Measurements from ENCODE around the gene MYPOP. TPM values are rescaled to one million over a fixed set of nuclear protein-coding genes. Genes with fewer than 3 reads are reported as not detected.

MYPOP gene
- total and polyA plus RNA-seq, 2 of the 13 experiments (the other 11 are each of a cell fraction or from before 2014, with no cell fraction given), result 2.3 to 2.7 TPM

- no peak for TF ChIP-seq ZBTB37 (CRISPR knock-in tag; IDR thresholded peaks at IDR 0.05)
- no peak for TF ChIP-seq HOXA7 (CRISPR knock-in tag; IDR thresholded peaks at IDR 0.05)
- no peak; the same call in 1 of the 2 replicates for TF ChIP-seq DNMT1 (CRISPR knock-in tag; IDR thresholded peaks at IDR 0.05)
- TF ChIP-seq SPEN (CRISPR knock-in tag; IDR thresholded peaks at IDR 0.05; ENCODE audit: low read depth), result peak; percentile 46; the same call in 1 of the 2 replicates
- TF ChIP-seq ZNF274 (CRISPR knock-in tag; IDR thresholded peaks at IDR 0.05), result peak; percentile 56; the same call in 1 of the 2 replicates
- TF ChIP-seq DRAP1 (CRISPR knock-in tag; IDR thresholded peaks at IDR 0.05), result peak; percentile 86
- TF ChIP-seq ZNF841 (CRISPR knock-in tag; IDR thresholded peaks at IDR 0.05; ENCODE audit: borderline replicate concordance), result no peak
- TF ChIP-seq HCFC1 (IDR thresholded peaks at IDR 0.05; ENCODE audit: low read depth, low read length), result peak; percentile 17; the same call in 1 of the 2 replicates
- peak; percentile 84 for TF ChIP-seq ZNF772 (CRISPR knock-in tag; IDR thresholded peaks at IDR 0.05)
- TF ChIP-seq TEF (CRISPR knock-in tag; IDR thresholded peaks at IDR 0.05), result no peak; the same call in none of the 2 replicates
- peak; percentile 57; the same call in 1 of the 2 replicates for TF ChIP-seq GTF3A (CRISPR knock-in tag; conservative IDR thresholded peaks at IDR 0.05)
- peak; percentile 82 for TF ChIP-seq SMC3 (IDR thresholded peaks at IDR 0.05; ENCODE audit: low read length)
- TF ChIP-seq ZNF878 (CRISPR knock-in tag; IDR thresholded peaks at IDR 0.05), result 0 out of 2 replicates have a peak, but pooled peaks have one; percentile 64
- TF ChIP-seq POLR2AphosphoS5 (IDR thresholded peaks at IDR 0.05; ENCODE audit: low read depth, low read length), result peak; percentile 89
- TF ChIP-seq TRIM22 (IDR thresholded peaks at IDR 0.05), result no peak
- TF ChIP-seq KLF9 (CRISPR knock-in tag; IDR thresholded peaks at IDR 0.05; ENCODE audit: low read depth), result no peak
- TF ChIP-seq NR2F1 (CRISPR knock-in tag; IDR thresholded peaks at IDR 0.05), result peak; percentile 51 to 52
- TF ChIP-seq MXD1 (CRISPR knock-in tag; IDR thresholded peaks at IDR 0.05), result no peak
- peak; percentile 64 for TF ChIP-seq ZBTB25 (CRISPR knock-in tag; IDR thresholded peaks at IDR 0.05)
Measured at GRCh38 chr19:45882652-45883585, 19.5 kb downstream of the MYPOP start (continued).
